Stomach (tissue), 4 donors: ENCODE measurements around the gene VGLL1.

Experiments
- EP300 ChIP-seq: sonication (generic); formaldehyde crosslinking; IDR thresholded peaks from one replicate; pipeline ENCODE4 v1.6.1; 2017; ENCODE audit warnings: antibody characterized with exemption
- POLR2A ChIP-seq, 4 donors: fragments of 450-650 bp; IDR thresholded peaks; one replicate each; pipeline ENCODE4 v1.6.1; 2016; ENCODE audit warnings: antibody characterized with exemption in 4 of 4, control low read depth in 2 of 4, mild to moderate bottlenecking in 1 of 4, moderate library complexity in 1 of 4
- POLR2AphosphoS5 ChIP-seq, 3 donors: sonication (generic); formaldehyde crosslinking; IDR thresholded peaks; one replicate each; pipeline ENCODE4 v1.6.1; 2016; ENCODE audit warnings: antibody characterized with exemption in 3 of 3
- TF ChIP-seq, protein P1 (sequence below), 7 experiments: fragments of 450-650 bp in 4 of 7; fragments of 200-600 bp in 3 of 7; sonication (generic) in 3 of 7; IDR thresholded peaks; one replicate each; pipeline ENCODE4 v1.5.1; 2016 to 2019; ENCODE audit warnings: antibody characterized with exemption in 7 of 7, control low read depth in 2 of 7, mild to moderate bottlenecking in 1 of 7

GRCh38 chrX:136549226-136549625 lies 17.2 kb downstream of the VGLL1 start:
- TF ChIP-seq POLR2A (IDR thresholded peaks at IDR 0.05) = no peak
- TF ChIP-seq, protein P1, sequence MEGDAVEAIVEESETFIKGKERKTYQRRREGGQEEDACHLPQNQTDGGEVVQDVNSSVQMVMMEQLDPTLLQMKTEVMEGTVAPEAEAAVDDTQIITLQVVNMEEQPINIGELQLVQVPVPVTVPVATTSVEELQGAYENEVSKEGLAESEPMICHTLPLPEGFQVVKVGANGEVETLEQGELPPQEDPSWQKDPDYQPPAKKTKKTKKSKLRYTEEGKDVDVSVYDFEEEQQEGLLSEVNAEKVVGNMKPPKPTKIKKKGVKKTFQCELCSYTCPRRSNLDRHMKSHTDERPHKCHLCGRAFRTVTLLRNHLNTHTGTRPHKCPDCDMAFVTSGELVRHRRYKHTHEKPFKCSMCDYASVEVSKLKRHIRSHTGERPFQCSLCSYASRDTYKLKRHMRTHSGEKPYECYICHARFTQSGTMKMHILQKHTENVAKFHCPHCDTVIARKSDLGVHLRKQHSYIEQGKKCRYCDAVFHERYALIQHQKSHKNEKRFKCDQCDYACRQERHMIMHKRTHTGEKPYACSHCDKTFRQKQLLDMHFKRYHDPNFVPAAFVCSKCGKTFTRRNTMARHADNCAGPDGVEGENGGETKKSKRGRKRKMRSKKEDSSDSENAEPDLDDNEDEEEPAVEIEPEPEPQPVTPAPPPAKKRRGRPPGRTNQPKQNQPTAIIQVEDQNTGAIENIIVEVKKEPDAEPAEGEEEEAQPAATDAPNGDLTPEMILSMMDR (IDR thresholded peaks at IDR 0.05) = no peak
- no peak for TF ChIP-seq POLR2AphosphoS5 (IDR thresholded peaks at IDR 0.05)
- no peak for TF ChIP-seq EP300
